ENCODE measurements around the gene EPS8L2.

The EPS8L2 gene

DNA sequence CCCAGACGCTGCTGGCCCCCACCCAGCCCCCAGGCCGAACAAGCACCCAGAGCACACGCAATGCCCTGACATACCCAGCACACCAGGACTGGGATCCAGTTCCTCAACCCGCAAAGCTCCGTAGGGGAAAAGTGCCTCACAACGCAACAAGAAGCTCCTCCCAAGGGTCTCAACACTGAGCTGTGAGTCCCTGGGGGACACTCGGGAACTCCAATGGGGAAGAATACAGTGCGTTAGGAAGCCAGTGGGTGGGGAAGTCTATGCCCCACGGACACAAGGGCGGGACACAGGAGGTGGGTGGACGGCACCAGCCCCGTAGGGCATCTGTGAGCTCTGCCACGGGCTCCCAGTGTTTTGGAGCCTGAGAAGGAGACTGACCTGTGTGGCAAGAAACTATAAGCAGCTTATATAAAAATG, 12.6 kb upstream of the EPS8L2 start:
- DNase-seq (ENCODE audit: low spot score) = no peak
- in situ Hi-C loops (cut with MboI; ENCODE audit: low pct_unique_long_range_greater_than_20kb, low sequenced_read_pairs, unreplicated experiment) = no loop called here
- TF ChIP-seq, protein P1, sequence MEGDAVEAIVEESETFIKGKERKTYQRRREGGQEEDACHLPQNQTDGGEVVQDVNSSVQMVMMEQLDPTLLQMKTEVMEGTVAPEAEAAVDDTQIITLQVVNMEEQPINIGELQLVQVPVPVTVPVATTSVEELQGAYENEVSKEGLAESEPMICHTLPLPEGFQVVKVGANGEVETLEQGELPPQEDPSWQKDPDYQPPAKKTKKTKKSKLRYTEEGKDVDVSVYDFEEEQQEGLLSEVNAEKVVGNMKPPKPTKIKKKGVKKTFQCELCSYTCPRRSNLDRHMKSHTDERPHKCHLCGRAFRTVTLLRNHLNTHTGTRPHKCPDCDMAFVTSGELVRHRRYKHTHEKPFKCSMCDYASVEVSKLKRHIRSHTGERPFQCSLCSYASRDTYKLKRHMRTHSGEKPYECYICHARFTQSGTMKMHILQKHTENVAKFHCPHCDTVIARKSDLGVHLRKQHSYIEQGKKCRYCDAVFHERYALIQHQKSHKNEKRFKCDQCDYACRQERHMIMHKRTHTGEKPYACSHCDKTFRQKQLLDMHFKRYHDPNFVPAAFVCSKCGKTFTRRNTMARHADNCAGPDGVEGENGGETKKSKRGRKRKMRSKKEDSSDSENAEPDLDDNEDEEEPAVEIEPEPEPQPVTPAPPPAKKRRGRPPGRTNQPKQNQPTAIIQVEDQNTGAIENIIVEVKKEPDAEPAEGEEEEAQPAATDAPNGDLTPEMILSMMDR (IDR thresholded peaks at IDR 0.05; ENCODE audit: extremely low read depth, insufficient read depth, missing control alignments) = no peak

DNA sequence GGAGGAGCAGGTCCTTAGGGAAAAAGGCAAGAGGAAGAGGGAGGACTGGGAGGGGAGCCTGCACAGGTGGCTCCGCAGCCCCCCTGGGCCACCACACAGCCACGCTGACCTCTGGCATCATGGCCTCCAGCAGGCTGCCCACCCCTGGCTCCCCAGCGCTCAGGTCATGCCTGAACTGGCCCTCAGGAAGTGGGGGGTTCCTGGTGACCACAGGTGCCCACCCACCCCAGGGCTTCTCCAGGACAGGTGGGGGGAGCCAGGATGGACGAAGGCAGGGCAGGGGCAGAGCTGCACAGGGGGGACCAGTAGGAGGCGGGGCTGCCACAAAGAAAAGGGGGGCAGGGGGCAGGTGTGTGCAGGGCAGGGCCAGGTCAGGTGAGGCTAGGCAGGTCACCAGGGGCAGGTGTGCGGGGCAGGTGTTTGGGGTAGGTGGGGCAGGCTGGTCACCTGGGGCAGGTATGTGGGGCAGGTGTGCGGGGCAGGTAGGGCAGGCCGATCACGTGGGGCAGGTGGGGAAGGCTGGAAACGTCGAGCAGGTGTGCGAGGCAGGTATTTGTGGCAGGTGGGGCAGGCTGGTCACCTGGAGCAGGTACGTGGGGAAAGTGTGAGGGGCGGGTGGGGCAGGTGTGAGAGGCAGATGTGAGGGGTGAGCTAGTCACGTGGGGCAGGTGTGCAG, 12.0 kb upstream of the EPS8L2 start:
- TF ChIP-seq, protein P1 (IDR thresholded peaks at IDR 0.05; ENCODE audit: extremely low read depth, insufficient read depth, missing control alignments) = no peak
- in situ Hi-C loops (cut with MboI; ENCODE audit: low pct_unique_long_range_greater_than_20kb, low sequenced_read_pairs, unreplicated experiment) = no loop called here
- DNase-seq (ENCODE audit: low spot score) = no peak

DNA sequence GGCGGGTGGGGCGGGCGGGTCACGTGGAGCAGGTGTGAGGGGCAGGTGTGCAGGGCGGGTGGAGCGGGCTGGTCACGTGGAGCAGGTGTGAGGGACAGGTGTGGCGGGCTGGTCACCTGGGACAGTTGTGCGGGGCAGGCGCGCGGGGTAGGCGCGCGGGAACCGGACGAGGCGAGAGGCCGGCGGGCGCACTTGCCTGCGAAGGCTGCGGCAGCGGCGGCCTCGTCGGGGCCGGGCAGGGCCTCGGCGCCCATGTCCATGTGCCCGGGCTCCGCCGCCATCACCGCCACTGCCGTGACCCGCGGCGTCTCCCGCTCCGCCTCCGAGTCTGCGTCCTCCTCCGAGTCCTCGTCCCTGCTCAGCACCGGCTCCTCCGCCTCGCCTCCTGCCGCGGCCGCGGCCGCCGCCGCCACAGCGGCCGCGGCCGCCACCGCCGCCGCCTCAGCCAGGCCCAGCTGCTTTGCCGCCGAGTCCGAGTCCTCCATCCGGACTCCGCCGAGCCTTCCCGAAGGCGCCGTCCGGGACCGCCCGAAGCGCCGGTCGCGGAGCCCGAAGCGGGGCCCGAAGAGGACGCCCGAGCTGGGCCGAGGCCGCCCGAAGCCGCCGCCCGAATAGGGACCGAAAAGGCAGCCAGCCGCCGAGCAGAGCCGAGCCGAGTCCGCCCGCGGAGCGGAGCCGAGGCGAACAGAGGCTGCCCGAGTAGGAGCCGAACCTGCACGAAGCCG, 11.3 kb upstream of the EPS8L2 start, which contains the start of gene DEAF1:
Gene DEAF1 (minus strand): TSS at position 660 of the 725 bp plus-strand sequence. CDS start 175 bp downstream, at position 485.
- TF ChIP-seq, protein P1 (IDR thresholded peaks at IDR 0.05; ENCODE audit: extremely low read depth, insufficient read depth, missing control alignments) = no peak
- in situ Hi-C loops (cut with MboI; ENCODE audit: low pct_unique_long_range_greater_than_20kb, low sequenced_read_pairs, unreplicated experiment) = no loop called here
- peak; percentile 98 for DNase-seq (ENCODE audit: low spot score)

DNA sequence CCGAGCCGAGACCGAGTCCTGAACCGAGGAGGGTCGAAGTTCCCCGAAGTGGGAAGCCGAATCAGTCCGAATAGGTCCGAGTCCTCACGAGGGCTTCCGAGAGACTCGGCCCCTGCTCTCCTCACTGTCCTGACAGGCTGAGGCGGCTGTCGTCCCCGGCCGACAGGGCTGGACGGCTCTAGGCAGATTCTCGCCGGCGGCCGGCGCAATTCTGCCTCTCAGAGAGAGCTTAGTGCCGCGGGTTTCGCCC, 10.8 kb upstream of the EPS8L2 start:
- in situ Hi-C loops (cut with MboI; ENCODE audit: low pct_unique_long_range_greater_than_20kb, low sequenced_read_pairs, unreplicated experiment) = no loop called here
- no peak for DNase-seq (ENCODE audit: low spot score)
- TF ChIP-seq, protein P1 (IDR thresholded peaks at IDR 0.05; ENCODE audit: extremely low read depth, insufficient read depth, missing control alignments) = no peak

DNA sequence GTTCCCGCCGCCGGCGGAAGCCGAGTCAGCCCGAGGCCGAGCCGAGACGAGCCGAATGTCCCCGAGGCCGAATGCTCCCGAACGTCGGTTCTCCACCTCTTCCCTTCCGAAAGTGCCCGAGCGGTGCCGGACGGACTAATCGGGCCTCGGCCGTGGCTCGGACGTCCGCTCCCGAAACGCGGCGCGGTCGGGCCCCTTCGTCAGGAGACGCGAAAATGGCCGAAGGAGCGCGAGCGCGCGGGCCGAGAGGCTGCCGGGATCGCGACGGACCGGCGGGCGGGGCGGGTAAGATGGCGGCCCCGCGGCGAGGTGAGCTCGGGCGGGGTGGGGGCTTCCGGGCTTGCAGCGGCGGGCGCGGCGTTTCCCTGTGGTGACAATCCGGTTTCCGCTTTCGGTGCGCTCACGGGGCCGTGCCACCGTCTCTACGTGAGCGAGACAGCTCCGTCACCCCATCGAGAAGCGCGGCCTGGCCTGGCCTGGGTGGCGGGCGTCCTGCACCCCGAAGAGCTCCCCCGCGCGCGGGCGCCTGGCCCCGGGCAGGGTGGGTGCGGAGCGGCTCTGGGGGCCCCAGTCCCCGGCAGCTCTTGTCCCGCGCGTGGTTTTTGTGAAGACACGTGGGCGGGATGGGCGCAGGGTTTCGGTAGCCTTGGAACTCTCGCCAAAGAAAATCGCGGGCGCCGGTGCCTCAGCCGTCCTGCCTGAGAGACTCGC, 10.3 kb upstream of the EPS8L2 start, which contains the start of gene TMEM80:
Gene TMEM80 (plus strand): TSS at position 279 of the 711 bp plus-strand sequence. CDS start 12 bp downstream, at position 291.
- in situ Hi-C loops (cut with MboI; ENCODE audit: low pct_unique_long_range_greater_than_20kb, low sequenced_read_pairs, unreplicated experiment) = no loop called here
- TF ChIP-seq, protein P1 (IDR thresholded peaks at IDR 0.05; ENCODE audit: extremely low read depth, insufficient read depth, missing control alignments) = no peak
- peak; percentile 93 for DNase-seq (ENCODE audit: low spot score)

DNA sequence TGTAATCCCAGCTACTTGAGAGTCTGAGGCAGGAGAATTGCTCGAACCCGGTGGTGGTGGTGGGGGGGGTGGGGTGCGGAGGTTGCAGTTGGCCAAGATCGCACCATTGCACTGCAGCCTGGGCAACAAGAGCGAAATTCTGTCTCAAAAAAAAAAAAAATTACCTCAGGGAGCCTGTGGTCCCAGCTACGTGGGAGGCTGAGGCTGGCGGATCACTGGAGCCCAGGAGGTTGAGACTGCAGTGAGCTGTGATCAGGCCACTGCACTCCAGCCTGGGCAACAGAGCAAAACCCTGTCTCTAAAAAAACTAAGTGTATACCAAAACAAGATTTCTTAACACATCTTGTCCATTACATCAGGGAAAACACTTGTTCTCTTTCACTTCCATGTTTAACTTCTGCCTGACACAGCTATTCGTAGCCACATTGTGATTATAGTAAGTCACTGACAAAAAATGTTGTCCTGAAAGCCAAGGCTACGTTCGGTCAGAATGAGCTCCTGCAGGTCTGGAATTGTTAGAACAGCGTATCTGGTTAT, 9.0 kb upstream of the EPS8L2 start:
- TF ChIP-seq, protein P1 (IDR thresholded peaks at IDR 0.05; ENCODE audit: extremely low read depth, insufficient read depth, missing control alignments) = no peak
- DNase-seq (ENCODE audit: low spot score) = peak; percentile 49
- in situ Hi-C loops (cut with MboI; ENCODE audit: low pct_unique_long_range_greater_than_20kb, low sequenced_read_pairs, unreplicated experiment) = no loop called here
